NOMO-1 treated with dmso at 0.1 percent for 144 hours (cell line): Measurements from ENCODE around the gene CARMIL1.
A peak's percentile ranks its signal among the peaks of the same experiment; 100 is the strongest.

ENCODE experiments used
- DNase-seq: peaks from one replicate; lab custom pipeline; 2025; ENCODE audit not compliant: unreplicated experiment; lab: John Stamatoyannopoulos, UW

CARMIL1 gene

DNA sequence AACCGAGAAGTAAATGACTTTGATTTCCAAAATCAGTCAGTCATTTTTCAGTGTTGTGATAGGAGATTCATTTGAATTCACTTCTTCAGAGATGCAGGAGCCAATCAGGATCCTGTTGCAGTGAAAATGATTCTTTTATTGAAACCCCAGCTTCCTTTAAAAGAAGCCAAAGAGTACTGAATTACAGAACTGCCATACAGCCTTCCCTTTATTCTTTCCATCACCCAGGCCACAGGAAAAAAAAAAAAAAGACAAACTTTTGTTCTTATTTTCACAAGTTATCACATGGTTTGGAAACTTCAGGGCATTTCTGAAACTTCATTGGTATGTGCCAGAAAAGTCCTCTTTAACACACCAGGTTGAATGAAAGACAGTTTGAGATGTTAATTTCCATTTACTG lies 1.8 kb upstream of the CARMIL1 start:
- no peak for DNase-seq

DNA sequence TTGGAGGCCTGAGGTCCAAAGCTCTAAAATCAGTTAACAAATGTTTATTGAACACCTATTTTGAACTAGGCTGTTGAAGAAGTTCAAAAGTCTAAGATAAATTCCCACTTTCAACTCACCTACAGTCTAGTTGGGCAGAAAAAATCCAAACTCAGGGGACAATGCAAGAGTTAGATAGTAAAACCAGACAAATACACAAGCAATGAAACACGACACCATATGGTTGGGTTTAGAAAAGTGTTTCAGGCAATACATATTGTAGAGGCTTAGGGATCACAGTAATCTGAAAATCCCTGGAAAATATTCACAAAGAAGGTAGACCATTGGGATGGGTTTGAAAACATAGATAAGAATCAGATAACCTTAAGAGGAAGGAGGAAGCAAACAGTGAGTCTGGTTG lies 1.3 kb upstream of the CARMIL1 start:
- no peak for DNase-seq

DNA sequence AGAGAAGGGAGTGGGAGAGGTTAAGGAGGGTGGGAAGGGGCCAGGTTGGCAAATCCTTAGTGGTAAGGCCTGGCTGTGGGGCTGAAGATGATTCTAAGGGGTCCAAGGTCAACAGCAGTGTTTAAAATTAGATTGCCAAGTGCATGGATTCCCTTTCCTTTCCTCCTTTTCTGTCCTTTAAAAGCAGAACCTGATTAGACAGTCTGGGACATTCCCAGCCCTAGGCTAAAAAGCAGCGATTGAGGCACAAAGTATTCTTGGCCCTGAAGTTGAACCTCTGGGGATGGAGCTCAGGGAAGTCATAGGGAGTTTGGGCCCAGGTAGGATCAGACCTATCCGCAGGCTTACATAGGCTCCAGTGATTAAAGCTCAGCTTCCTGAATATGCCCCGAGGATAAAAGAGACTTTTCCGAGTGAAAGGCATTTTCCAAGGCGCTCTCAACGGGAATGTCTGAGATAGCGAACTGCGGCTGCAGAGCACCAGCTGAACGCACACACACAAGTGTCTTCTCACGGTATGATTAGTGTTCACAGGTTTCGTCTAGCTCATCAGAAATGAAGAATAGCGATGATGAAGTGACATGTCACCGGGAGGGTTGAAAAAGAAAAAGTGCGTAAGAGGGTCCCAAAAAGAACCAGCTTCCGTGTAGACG lies 787 bp upstream of the CARMIL1 start:
- no peak for DNase-seq

DNA sequence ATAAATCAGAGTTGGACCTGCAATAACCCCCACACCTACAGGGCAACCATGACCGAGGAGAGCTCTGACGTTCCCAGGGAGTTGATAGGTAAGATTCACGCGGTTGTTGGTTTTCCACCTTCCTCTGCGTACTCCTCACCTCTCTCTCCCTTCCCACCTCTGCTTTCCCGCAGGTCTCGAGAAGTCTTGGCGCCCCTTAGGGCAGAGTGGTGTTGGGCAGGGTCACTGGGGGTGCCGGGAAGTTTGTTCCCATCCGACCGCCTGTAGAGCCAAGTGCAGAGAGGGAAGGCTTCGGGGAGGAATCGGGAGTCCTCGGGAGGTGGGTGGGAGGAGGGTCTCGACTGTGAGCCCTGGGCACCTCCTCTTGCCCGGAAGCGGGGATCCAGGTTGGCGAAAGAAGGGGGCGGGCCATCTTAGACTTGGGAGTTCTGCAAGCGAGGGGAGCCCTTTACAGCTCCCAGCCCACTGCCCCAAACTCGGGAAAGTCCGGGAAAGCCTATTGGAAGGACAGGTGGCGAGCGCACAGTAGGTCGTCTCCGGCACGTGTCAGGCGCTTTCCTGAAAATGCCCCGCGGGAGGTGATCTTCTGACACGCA lies 672 bp downstream of the CARMIL1 start:
- DNase-seq = no peak

DNA sequence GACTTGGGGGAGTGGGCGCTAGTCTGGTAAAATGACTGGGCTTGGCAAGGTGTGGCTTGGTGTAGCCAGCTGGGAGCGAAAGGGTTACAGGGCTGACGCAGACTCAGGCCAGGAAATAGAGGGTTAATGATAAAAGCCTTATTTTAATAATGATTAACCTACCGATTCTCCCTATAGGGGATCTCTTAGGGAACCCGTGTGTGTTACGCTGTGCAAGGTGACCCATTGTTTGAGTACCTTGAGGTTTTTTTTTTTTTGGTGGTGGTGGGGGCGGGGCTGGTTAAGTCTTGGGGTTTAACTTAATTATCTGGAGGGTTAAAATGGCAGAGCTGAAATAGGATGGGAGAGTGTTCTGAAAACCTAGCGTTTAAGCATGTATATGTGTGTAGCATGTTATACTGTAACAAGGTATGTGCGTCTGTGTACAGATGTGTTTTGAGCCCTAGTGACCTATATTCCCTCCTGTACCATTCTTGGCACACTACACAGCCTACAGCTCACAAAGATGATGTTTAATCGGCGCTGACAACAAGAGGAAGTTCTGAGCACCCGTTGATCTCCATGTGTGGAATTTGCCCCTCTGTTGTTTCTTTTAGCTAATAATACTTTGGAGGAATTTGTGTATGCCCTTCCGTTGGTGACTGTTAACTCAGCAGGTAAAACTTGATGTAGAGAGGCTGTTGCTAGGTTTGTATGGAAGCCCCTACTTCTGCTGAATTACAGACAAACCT lies 1.3 kb downstream of the CARMIL1 start:
- no peak for DNase-seq

DNA sequence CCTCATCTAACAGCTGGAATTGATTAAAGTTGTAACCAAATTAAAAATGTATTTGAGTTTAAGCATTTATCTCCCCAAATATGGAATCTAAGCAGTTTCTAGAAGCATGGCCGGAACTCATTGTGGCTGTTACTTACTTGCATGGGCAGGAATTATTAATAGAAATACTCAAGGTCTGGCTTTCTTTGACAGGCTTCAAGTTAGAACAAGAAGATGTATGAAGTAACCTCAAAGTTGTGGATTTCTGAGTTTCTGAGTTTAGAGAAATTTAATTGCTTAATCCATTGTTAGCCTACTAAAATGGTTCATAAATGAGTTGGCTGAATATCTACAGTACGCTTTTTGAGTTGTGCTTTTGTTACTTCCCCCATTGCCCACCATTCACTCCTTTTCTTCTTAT lies 7.7 kb downstream of the CARMIL1 start:
- DNase-seq = no peak

DNA sequence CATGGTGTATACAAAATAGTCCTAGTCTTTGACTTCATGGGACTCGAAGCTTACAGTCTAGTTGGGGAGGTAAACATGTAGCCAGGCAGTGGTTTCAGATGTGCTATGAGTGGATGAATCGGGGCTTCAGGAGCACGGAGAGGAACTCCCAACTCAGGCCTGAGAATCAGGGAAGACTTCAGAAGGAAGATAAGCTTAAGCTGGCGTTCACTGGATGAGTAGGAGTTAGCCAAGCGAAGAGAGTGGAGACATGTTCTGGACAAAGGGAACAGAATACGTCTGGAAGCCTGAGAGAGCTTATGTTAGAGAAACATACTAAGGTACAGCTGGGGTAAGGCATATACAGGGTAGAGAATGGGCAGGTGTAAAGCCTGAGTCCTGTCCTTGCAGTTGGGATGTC lies 8.8 kb downstream of the CARMIL1 start:
- DNase-seq = no peak

DNA sequence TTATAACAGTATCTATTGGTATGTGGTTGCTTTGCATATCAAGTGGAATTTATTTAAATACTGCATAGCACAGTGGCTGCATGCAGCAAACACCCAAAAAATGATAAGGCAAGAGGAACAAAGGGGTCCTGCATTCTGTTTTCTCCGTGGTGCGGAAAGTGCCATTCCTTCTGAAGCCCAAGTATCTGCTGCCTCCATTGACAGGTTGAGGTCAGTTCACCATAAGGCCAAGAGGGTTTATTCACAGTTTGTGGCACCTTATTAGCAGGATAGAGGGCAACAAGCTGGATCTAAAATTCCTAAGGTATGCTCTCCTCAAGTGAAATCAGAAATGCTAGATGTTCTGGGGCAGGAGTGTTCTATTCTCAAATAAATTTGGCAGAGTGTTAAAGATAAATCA lies 9.3 kb downstream of the CARMIL1 start:
- DNase-seq = no peak

DNA sequence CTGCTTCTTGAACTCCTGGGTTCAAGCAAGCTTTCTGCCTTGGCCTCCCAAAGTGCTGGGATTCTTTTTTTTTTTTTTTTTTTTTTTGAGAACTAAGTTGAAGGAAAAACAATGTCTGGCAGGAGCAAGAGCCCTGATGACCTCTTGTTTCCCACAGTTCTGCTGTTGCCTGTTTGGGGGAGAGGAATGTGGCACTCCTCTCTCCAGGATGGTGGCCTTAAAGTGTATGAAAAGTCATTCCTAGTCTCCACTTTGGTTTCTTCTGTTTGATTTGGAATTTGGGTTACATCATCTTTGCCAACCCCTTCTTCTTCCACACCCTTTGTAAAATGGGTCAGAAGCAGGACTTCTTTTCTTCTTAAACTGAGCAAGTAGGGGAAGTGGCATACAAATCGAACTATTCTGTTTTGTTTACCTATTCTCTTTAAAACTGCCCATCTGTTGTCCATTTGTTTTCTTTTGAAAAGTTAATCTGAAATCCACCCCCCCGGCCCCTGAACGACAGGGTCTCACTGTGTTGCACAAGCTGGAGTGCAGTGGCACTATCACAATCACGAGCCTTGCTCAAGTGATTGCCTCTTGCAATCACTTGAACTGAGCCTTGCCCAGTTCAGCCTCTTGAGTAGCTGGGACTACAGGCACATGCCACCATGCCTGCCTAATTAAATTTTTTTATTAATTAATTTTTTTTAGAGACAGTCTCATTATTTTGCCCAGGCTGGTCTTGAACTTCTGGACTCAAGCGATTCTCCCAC lies 11.3 kb downstream of the CARMIL1 start:
- no peak for DNase-seq

DNA sequence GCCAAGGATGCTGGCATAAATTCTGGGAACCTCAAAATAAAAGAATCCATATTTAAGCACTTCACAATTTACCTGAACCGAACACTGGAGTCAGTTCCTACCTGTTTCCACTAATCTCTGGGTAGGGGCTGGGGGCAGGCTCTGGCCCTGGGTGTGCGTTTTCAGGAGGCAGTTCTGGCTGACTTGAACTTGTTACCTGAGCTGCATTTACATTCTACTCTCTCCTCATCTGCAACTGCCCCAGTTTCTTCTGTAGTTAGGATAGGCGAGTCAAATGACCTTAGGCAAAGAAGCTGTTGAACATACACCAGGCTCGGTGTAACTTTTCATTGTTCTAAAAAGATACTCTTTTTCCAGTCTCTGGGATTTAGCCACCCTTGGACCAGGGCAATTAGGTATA lies 13.2 kb downstream of the CARMIL1 start:
- no peak for DNase-seq

DNA sequence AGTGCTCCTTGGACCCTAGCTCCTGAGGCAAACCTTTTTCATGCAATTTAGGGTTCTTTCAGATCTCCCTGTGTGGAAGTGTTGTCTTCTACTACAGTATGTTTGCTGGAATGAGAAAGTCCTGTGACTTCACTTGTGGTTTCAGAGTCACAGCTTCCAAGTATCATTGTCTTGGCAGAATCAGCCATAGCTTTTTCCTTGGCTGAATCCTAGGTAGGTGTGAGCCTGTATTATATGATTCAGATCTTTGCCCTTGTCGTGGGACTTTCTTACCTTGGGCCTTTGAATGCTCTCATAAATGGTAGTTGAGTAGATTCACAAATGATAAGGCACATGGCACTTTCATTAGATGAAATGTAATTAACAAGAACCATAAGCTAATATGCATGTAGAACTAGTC lies 16.5 kb downstream of the CARMIL1 start:
- no peak for DNase-seq

DNA sequence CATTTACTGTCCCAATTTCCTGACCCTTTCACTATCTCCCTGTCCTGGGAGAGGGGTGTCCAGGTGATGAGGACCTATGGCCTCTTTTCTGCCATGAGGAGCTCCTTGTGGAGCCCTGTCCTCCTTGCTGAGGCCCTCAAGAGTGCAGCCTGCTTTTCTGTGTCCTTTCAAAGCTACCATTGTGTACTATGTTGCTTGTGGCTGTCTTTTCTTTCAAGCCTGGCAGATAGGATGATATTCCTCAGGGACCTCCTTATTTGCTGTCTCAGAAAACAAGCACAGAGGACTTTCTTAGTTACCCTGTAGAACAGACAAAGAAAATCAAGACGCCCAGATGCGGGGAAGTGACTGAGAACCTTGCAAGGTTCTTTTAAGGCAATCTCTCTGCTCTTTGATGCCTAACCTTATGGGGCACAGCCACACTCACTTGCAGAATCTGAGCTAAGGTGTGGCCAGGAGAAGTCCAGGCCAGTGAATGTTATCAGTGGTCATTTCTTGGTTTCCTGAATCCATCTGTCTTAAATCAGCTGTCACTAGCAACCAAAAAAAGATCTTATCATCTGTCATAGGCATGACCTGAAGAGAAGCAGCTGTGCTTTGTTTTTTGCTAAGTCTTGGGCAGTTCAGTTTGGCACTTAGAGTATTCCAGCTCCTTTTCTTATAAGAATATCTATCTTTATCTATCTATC lies 17.2 kb downstream of the CARMIL1 start:
- DNase-seq = no peak

DNA sequence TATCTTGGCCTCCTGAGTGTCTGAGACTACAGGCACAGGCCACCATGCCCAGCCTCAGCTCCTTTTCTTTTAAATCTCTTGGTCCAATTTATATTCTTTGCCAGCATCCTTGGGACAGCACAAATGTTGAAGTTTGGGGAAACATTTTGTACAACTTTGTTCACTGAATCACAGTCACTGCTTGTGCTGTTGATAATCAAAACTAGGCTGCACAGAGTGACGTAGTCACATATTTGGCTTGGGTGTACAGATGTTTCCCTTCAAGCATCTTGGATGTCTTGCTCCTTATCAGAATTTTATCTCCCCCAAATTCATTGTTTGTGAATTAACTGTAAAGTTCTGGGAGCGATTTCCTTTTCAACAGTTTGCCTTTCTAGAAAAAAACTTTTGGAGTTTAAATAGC lies 17.9 kb downstream of the CARMIL1 start:
- no peak for DNase-seq

DNA sequence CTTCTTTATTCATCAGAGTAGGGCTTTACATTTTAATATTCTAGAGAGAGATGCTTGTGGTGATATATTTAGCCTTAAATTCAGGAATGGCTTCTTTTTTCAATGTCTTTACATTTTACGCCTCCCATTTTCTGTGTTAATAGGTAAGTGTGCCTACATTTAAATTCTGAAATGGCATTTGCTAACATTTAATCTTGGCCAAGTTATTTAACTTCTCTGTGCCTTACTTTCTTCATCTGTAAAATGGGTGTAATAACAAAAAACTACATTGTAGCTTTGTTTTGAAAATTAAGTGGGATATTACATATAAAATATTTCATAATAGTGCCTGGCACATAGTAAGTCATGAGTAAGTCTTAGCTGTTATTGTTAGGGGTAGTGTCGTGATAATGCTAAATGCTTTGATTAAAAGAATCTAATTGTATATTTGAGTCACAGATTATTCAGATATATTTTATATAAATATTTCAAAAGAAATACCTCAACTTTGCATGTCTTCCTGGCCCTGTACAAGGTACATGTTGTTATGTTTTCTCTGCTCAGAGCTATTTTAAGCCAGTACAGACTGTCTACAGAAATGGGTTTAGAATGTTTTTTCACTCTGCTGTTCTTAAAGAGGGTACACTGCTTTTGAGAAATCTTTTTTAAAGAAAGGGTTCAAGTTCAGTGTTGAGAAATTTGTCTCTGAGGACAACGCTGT lies 18.8 kb downstream of the CARMIL1 start:
- DNase-seq = no peak

DNA sequence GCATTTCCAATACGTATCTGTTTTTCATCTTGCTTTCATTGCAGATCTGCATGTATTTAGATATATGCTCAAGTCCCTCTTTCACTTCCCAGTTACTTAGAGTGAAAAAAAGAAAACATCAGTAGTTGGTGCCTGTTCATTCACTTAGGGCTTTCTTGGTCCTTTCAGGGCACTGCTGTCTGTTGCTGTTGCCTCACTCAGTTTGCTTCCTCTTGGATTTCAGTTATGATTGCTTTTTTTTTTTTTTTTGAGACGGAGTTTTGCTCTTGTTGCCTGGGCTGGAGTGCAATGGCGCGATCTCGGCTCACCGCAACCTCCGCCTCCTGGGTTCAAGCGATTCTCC lies 19.3 kb downstream of the CARMIL1 start:
- DNase-seq = peak; percentile 80

DNA sequence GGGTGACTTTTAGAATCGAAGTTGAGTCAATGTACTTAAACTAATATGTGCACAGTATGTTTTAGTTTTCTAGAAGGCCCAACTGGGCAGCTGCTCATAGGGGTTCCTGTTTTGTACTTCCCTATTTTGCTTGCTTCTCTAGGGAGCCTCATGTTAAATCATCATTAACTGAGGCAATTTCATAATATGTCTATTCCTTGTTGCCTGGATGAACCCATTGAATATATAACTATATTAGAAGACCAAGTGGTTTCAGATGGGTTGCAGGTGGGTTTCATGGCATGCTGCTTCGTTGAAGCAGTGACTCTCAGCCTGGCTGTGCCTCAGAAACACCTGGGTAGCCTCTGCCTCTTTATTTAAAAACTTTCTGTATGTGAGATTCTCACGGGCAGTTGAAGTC lies 22.2 kb downstream of the CARMIL1 start:
- DNase-seq = peak; percentile 81

DNA sequence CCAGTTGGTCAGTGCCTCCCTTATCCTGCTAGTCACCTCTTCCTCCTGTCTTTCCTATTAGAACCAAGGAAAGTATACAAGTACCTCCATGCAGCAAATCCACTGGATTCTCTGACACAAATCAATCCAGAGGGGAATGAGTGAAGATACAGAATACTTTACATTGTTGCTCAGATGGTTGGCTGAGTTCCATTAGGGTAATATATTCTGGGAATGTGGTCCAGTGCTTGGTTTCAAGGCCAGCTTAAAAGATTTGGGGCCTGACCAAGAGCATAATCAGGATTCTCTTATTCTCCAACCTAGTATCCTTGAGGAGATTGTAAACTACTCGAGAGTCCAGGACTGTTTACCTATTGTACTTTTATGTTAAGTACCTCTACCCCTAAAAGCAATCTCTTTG lies 23.0 kb downstream of the CARMIL1 start:
- DNase-seq = no peak

DNA sequence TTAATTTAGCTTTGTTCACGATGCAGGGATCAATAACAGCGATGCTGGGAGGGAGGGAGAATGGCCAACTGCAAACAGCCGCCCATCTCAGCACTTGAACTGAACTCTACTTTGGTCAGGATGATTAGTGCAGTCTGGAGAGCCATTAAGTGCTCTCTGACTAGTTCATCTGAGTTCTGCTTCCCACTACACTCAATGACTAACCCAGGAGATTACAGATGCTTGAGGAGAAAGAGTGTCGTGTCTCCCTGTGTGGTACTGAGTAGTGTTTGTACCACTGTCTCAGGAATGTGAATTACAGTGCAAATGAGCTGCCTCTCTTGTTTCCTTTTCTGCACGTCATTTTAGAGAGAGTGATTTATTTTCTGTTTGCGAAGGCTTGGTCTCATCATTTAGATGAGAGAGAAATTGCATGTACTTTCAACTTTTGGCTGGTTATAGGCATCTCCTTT lies 23.5 kb downstream of the CARMIL1 start:
- no peak for DNase-seq

DNA sequence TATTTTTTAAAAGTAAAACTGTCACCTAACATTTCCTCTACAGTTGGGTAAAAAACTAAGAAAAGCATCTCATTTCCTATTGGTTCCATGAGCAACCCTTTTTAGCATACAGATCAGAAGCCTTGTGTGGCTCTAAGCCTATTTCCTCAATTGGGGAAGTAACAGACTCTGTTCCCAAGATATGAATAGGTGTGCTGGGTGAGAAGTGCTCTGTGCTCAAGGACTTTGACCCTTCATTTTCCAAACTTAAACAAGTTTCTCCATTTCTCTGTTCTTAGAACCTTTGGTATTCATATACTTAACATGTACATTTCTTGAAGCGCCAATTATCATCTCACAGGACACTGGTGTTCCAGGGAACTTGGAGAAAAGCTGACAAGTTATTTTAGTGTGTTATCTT lies 24.1 kb downstream of the CARMIL1 start:
- no peak for DNase-seq

DNA sequence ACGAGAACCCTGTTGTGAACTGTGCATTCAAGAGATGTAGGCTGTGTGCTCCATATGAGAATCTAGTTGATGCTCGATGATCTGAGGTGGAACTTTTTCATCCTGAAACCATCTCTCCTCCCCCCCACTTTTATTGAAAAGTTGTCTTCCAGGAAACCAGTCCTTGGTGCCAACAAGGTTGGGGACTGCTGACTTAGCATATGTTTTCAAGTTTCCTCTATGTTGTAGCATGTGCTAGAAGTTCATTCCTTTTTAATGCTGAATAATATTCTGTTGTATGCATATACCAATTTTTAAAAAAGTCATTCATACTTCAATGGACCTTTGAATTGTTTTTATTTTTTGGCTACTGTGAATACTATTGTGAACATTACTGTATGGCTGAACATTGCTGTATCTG lies 27.2 kb downstream of the CARMIL1 start:
- no peak for DNase-seq
